SK-N-SH treated with all-trans-retinoic acid at 6 μM for 48 hours (cell line): ENCODE results near the gene LILRB3.

Experiments used
- ATAC-seq: fragments of 200-7000 bp; cut with Tn5 transposase; 3 replicates; pipeline ENCODE4 v1.9.1; 2020; ENCODE audit warnings: mild to moderate bottlenecking, moderate library complexity
- ARNTL ChIP-seq: fragments of 450-650 bp; formaldehyde crosslinking; IDR thresholded peaks from 2 replicates; pipeline ENCODE4 v1.5.0; 2020; ENCODE audit warnings: low read depth, mild to moderate bottlenecking, moderate library complexity, borderline replicate concordance
- BACH2 ChIP-seq: fragments of 250-450 bp; sonication (Bioruptor Pico); IDR thresholded peaks from 2 replicates; pipeline ENCODE4 v1.9.0; 2021; ENCODE audit warnings: mild to moderate bottlenecking, borderline replicate concordance
- CSDC2 ChIP-seq: fragments of 250-450 bp; sonication (Bioruptor Pico); IDR thresholded peaks from 2 replicates; pipeline ENCODE4 v1.5.0; 2020; ENCODE audit warnings: mild to moderate bottlenecking, moderate library complexity
- ESRRG ChIP-seq: fragments of 250-450 bp; sonication (Bioruptor Pico); IDR thresholded peaks from 2 replicates; pipeline ENCODE4 v1.6.1; 2021; ENCODE audit warnings: mild to moderate bottlenecking
- GLIS3 ChIP-seq: fragments of 250-450 bp; sonication (Bioruptor Pico); IDR thresholded peaks from 2 replicates; pipeline ENCODE4 v1.5.0; 2020; ENCODE audit warnings: mild to moderate bottlenecking, moderate library complexity
- ISL1 ChIP-seq: fragments of 250-450 bp; sonication (Bioruptor Pico); IDR thresholded peaks from 2 replicates; pipeline ENCODE4 v2.1.2; 2022; ENCODE audit warnings: mild to moderate bottlenecking, moderate library complexity
- OSR1 ChIP-seq: fragments of 250-450 bp; sonication (Bioruptor Pico); IDR thresholded peaks from 2 replicates; pipeline ENCODE4 v1.8.0; 2022; ENCODE audit warnings: moderate library complexity, mild to moderate bottlenecking, inconsistent platforms
- PATZ1 ChIP-seq: fragments of 250-450 bp; sonication (Bioruptor Pico); IDR thresholded peaks from 2 replicates; pipeline ENCODE4 v1.8.0; 2020; ENCODE audit warnings: mild to moderate bottlenecking, moderate library complexity, borderline replicate concordance
- PPARA ChIP-seq: fragments of 250-450 bp; sonication (Bioruptor Pico); IDR thresholded peaks from 2 replicates; pipeline ENCODE4 v1.5.0; 2020; ENCODE audit warnings: mild to moderate bottlenecking, borderline replicate concordance
- RARB ChIP-seq: fragments of 250-450 bp; sonication (Bioruptor Pico); IDR thresholded peaks from 2 replicates; pipeline ENCODE4 v1.8.0; 2021; ENCODE audit warnings: mild to moderate bottlenecking, moderate library complexity
- SNAI2 ChIP-seq: fragments of 250-450 bp; sonication (Bioruptor Pico); IDR thresholded peaks from 2 replicates; pipeline ENCODE4 v1.5.0; 2020; ENCODE audit warnings: mild to moderate bottlenecking, moderate library complexity
- TCF4 ChIP-seq: fragments of 250-450 bp; sonication (Bioruptor Pico); IDR thresholded peaks from 2 replicates; pipeline ENCODE4 v1.8.0; 2021; ENCODE audit warnings: mild to moderate bottlenecking, moderate library complexity, borderline replicate concordance
- TOX ChIP-seq: fragments of 250-450 bp; sonication (Bioruptor Pico); IDR thresholded peaks from 2 replicates; pipeline ENCODE4 v1.8.0; 2021; ENCODE audit warnings: mild to moderate bottlenecking, moderate library complexity, borderline replicate concordance
- TSHZ2 ChIP-seq: fragments of 250-450 bp; sonication (Bioruptor Pico); IDR thresholded peaks from 2 replicates; pipeline ENCODE4 v1.5.0; 2020; ENCODE audit warnings: mild to moderate bottlenecking, moderate library complexity
- ZC3H10 ChIP-seq: fragments of 250-450 bp; sonication (Bioruptor Pico); IDR thresholded peaks from 2 replicates; pipeline ENCODE4 v1.5.1; 2021; ENCODE audit warnings: mild to moderate bottlenecking, moderate library complexity
- ZFP3 ChIP-seq: fragments of 250-450 bp; sonication (Bioruptor Pico); IDR thresholded peaks from 2 replicates; pipeline ENCODE4 v1.5.0; 2020; ENCODE audit warnings: mild to moderate bottlenecking, moderate library complexity
- ZFP30 ChIP-seq: fragments of 450-650 bp; formaldehyde crosslinking; IDR thresholded peaks from 2 replicates; pipeline ENCODE4 v1.5.0; 2022; ENCODE audit warnings: mild to moderate bottlenecking, moderate library complexity
- ZNF565 ChIP-seq: fragments of 450-650 bp; formaldehyde crosslinking; conservative IDR thresholded peaks from 2 replicates; pipeline ENCODE4 v1.5.0; 2020; ENCODE audit warnings: low read depth, mild to moderate bottlenecking, moderate library complexity
- TF ChIP-seq, protein P1 (sequence below): fragments of 250-450 bp; sonication (Bioruptor Pico); IDR thresholded peaks from 2 replicates; pipeline ENCODE4 v1.8.0; 2021; ENCODE audit warnings: low read depth, mild to moderate bottlenecking, moderate library complexity, borderline replicate concordance
- TF ChIP-seq, protein P2 (sequence below): fragments of 250-450 bp; sonication (Bioruptor Pico); IDR thresholded peaks from 2 replicates; pipeline ENCODE4 v1.5.1; 2021; ENCODE audit warnings: mild to moderate bottlenecking, moderate library complexity
- TF ChIP-seq, protein P3 (sequence below): fragments of 250-450 bp; sonication (Bioruptor Pico); IDR thresholded peaks from 2 replicates; pipeline ENCODE4 v1.5.1; 2020; ENCODE audit warnings: low read depth, mild to moderate bottlenecking, moderate library complexity

The LILRB3 gene

GRCh38 chr19:54257116-54257480 lies 34.3 kb upstream of the LILRB3 start, which contains the start of gene LILRB5:
Gene LILRB5, minus strand, starts transcription at chr19:54257273. Its CDS starts 80 bp downstream, at chr19:54257193.
- no peak for ATAC-seq
- no peak for TF ChIP-seq PATZ1 (CRISPR knock-in tag)
- TF ChIP-seq OSR1 (CRISPR knock-in tag) = no peak
- no peak for TF ChIP-seq GLIS3 (CRISPR knock-in tag)
- TF ChIP-seq, protein P1, sequence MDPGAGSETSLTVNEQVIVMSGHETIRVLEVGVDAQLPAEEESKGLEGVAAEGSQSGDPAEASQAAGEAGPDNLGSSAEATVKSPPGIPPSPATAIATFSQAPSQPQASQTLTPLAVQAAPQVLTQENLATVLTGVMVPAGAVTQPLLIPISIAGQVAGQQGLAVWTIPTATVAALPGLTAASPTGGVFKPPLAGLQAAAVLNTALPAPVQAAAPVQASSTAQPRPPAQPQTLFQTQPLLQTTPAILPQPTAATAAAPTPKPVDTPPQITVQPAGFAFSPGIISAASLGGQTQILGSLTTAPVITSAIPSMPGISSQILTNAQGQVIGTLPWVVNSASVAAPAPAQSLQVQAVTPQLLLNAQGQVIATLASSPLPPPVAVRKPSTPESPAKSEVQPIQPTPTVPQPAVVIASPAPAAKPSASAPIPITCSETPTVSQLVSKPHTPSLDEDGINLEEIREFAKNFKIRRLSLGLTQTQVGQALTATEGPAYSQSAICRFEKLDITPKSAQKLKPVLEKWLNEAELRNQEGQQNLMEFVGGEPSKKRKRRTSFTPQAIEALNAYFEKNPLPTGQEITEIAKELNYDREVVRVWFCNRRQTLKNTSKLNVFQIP (CRISPR knock-in tag) = no peak
- TF ChIP-seq TCF4 (CRISPR knock-in tag) = no peak
- TF ChIP-seq ESRRG (CRISPR knock-in tag) = no peak
- TF ChIP-seq ZNF565 (CRISPR knock-in tag) = no peak
- TF ChIP-seq, protein P2, sequence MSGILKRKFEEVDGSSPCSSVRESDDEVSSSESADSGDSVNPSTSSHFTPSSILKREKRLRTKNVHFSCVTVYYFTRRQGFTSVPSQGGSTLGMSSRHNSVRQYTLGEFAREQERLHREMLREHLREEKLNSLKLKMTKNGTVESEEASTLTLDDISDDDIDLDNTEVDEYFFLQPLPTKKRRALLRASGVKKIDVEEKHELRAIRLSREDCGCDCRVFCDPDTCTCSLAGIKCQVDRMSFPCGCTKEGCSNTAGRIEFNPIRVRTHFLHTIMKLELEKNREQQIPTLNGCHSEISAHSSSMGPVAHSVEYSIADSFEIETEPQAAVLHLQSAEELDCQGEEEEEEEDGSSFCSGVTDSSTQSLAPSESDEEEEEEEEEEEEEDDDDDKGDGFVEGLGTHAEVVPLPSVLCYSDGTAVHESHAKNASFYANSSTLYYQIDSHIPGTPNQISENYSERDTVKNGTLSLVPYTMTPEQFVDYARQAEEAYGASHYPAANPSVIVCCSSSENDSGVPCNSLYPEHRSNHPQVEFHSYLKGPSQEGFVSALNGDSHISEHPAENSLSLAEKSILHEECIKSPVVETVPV = no peak
- TF ChIP-seq, protein P3, sequence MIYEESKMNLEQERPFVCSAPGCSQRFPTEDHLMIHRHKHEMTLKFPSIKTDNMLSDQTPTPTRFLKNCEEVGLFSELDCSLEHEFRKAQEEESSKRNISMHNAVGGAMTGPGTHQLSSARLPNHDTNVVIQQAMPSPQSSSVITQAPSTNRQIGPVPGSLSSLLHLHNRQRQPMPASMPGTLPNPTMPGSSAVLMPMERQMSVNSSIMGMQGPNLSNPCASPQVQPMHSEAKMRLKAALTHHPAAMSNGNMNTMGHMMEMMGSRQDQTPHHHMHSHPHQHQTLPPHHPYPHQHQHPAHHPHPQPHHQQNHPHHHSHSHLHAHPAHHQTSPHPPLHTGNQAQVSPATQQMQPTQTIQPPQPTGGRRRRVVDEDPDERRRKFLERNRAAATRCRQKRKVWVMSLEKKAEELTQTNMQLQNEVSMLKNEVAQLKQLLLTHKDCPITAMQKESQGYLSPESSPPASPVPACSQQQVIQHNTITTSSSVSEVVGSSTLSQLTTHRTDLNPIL = no peak
- TF ChIP-seq ISL1 (CRISPR knock-in tag) = no peak
- TF ChIP-seq ZFP30 (CRISPR knock-in tag) = no peak
- TF ChIP-seq ZFP3 (CRISPR knock-in tag) = no peak
- no peak for TF ChIP-seq ZC3H10
- no peak for TF ChIP-seq TOX (CRISPR knock-in tag)

- ATAC-seq = no peak; the same call in 2 of the 3 replicates
- TF ChIP-seq CSDC2 (no peak), PATZ1 (CRISPR knock-in tag) (no peak), ESRRG (CRISPR knock-in tag) (no peak), ZNF565 (CRISPR knock-in tag) (no peak), ZC3H10 (no peak), BACH2 (CRISPR knock-in tag) (no peak), GLIS3 (CRISPR knock-in tag) (no peak), ARNTL (CRISPR knock-in tag) (no peak), OSR1 (CRISPR knock-in tag) (no peak), TSHZ2 (CRISPR knock-in tag) (no peak), SNAI2 (CRISPR knock-in tag) (no peak), ZFP30 (CRISPR knock-in tag) (no peak), RARB (no peak), PPARA (CRISPR knock-in tag) (no peak), TOX (CRISPR knock-in tag) (no peak), ZFP3 (CRISPR knock-in tag) (no peak)
- TF ChIP-seq, protein P1 (CRISPR knock-in tag) = no peak
- TF ChIP-seq, protein P2 = no peak
- TF ChIP-seq, protein P3 = no peak
These were observed 33.7 kb upstream of the LILRB3 start for GRCh38 chr19:54256250-54257115.
